ENCODE results near the gene TRPM1.

DNA sequence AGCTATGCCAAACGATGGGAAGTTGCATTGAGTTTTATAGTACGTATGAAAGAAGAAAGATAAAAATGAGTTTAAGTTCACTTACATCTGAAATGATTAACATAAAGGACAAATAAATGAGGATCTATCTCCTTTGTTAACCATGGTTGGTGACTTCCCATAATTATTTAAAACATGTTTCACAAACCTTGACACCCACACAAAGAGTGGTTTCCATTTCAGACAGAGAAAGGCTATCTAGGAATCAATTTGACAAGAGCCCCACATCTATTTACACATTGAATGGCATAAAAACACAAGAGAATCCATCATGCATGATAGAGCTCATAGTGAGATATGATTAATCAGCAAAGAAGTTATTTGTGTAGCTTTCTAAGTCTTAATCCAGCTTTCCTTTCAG lies 95.9 kb downstream of the TRPM1 start:
- TF ChIP-seq, protein P1, sequence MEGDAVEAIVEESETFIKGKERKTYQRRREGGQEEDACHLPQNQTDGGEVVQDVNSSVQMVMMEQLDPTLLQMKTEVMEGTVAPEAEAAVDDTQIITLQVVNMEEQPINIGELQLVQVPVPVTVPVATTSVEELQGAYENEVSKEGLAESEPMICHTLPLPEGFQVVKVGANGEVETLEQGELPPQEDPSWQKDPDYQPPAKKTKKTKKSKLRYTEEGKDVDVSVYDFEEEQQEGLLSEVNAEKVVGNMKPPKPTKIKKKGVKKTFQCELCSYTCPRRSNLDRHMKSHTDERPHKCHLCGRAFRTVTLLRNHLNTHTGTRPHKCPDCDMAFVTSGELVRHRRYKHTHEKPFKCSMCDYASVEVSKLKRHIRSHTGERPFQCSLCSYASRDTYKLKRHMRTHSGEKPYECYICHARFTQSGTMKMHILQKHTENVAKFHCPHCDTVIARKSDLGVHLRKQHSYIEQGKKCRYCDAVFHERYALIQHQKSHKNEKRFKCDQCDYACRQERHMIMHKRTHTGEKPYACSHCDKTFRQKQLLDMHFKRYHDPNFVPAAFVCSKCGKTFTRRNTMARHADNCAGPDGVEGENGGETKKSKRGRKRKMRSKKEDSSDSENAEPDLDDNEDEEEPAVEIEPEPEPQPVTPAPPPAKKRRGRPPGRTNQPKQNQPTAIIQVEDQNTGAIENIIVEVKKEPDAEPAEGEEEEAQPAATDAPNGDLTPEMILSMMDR (IDR thresholded peaks at IDR 0.05), result no peak
- TF ChIP-seq POLR2A (IDR thresholded peaks at IDR 0.05), result no peak
